Astrocyte of the cerebellum (primary cell): ENCODE data around the gene NTN4.

Experiments used
- DNase-seq: peaks from one replicate; pipeline ENCODE4 v3.0.0-alpha.2; 2011; ENCODE audit warnings: low read depth
- H3K4me3 ChIP-seq: 2 replicates; pipeline ENCODE4 v1.5.1; 2011; ENCODE audit warnings: mild to moderate bottlenecking, low read depth, low read length, moderate library complexity
- CTCF ChIP-seq: IDR thresholded peaks from 2 replicates; pipeline ENCODE4 v1.5.1; 2012; ENCODE audit warnings: low read length, low read depth, moderate library complexity, mild to moderate bottlenecking; ENCODE audit errors: missing control alignments
- in situ Hi-C: cut with HindIII; loops from 2 replicates; pipeline ENCODE4 v1.10.0; 2017; ENCODE audit warnings: low sequenced_read_pairs

Gene NTN4

GRCh38 chr12:95641299-95641952, 149.1 kb downstream of the NTN4 start:
- no peak overlapping the region for H3K4me3 ChIP-seq
- in situ Hi-C loops, result no loop called here
- DNase-seq, result no peak
- no peak for TF ChIP-seq CTCF

GRCh38 chr12:95640516-95640915, 150.0 kb downstream of the NTN4 start:
- no peak for DNase-seq
- H3K4me3 ChIP-seq, result no peak overlapping the region
- TF ChIP-seq CTCF, result no peak
- in situ Hi-C loops, result no loop called here

GRCh38 chr12:95637471-95638155, 153.0 kb downstream of the NTN4 start:
- H3K4me3 ChIP-seq, result no peak overlapping the region
- in situ Hi-C loops, result no loop called here
- peak; percentile 79 for DNase-seq
- TF ChIP-seq CTCF, result no peak

DNA sequence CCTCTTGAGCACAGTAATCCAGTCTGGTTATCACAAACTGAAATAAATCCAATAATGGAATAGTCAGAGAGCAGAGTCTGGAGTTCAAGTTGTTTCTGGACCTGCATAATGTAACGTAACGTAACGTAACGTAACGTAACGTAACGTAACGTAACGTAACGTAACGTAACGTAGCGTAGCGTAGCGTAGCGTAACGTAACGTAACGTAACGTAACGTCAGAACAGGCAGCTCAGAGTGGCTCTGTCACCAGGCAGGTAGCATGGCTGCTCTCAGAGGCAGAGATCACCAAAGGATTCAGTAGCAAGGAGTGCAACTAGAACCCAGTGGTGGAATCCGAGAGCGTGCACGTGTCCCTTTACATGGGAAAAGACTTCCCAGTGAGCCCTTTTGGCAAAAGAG, 153.6 kb downstream of the NTN4 start:
- in situ Hi-C loops, result no loop called here
- TF ChIP-seq CTCF, result no peak

GRCh38 chr12:95634622-95635621, 155.6 kb downstream of the NTN4 start:
- DNase-seq, result peak; percentile 38

More for the DNA sequence above, 153.6 kb downstream of the NTN4 start:
- H3K4me3 ChIP-seq, result no peak overlapping the region
- no peak for DNase-seq

More at GRCh38 chr12:95634622-95635621, 155.6 kb downstream of the NTN4 start:
- in situ Hi-C loops, result no loop called here
- no peak overlapping the region for H3K4me3 ChIP-seq
- TF ChIP-seq CTCF, result no peak
